Stimulated activated CD4-positive, alpha-beta T cell treated with anti-CD3 and anti-CD28 coated beads, Interleukin-1b, Interleukin-23, amount 100 ng/mL, for 1 hour (primary cell): ENCODE measurements around the gene ISCA2.

Source experiments
- DNase-seq, 2 donors: peaks; one replicate each; pipeline ENCODE4 v3.0.0-alpha.2; 2020; ENCODE audit warnings: low read depth in 2 of 2

The ISCA2 gene

DNA sequence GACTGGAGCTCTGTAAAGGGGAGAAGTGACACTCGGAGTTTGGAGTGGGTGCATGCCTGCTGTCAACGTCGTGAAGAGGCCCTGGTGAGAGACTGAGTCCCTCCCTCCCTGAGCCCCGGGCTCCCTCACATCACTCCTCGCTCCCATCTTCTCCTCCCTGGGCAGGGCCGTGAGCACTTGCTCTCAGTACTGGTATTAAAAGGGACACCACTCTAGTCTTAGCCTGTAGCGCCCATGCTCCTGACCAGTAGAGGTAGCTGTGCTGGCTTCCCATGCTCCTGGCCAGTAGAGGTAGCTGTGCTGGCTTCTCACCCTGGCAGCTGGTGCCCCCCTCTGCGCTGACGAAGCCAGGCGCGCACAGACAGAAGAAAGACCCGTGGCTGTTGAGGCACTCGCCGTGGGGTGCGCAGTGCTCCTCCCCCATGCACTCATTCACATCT, 14.7 kb downstream of the ISCA2 start:
- DNase-seq, result no peak

DNA sequence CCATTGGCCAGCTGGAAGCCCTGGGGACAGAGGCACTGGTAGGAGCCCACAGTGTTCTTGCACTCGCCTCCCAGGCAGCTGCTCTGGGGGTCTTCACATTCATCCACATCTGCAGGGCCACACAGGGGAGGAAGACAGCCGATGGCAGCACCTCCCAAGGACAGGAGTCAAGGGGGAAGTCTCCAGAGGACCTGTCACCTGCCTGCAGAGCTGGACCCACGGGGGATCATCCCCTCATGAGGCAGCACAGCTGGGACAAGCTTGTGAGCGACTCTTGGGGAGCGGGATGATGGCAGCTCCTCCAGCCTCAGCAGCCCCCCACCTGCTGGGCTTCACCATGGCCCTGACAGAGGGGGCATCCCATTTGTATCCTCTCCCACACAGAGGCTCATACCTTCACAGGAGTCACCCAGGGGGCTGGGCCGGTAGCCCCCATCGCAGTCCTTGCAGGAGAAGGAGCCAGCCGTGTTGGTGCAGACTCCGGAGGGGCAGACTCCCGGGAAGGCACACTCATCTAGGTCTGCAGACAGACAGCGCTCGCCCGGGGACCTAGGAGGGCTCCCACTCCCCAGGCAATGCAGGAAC, 15.4 kb downstream of the ISCA2 start:
- no peak for DNase-seq

DNA sequence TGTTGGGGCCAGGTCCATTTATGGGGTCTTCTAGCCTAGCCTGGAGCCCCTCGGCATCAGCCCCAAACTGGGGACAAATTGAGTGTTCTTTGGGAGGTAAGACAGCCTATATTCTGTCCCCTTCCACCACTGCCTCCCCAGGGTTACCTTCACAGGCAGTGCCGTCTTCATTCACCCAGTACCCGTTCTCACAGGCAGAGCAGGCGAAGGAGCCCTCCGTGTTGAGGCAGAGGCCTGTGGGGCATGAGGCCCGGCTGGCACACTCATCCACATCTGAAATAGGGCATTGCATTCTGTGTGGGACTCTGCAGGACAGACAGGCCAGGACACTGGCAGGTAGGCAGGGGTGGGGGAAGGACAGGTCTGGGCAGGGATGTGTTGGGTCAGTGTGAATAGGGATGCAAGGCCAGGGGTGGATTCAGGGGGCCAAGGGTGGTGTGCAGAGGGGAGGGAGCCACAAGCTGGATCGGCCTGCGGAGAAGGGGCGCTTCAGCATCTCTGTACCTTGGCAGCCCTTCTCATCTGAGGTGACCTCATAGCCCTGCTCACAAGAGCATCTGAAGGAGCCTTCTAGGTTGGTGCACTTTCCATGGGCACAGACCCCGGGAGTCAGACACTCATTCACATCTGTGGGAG, 16.1 kb downstream of the ISCA2 start:
- DNase-seq, result no peak

DNA sequence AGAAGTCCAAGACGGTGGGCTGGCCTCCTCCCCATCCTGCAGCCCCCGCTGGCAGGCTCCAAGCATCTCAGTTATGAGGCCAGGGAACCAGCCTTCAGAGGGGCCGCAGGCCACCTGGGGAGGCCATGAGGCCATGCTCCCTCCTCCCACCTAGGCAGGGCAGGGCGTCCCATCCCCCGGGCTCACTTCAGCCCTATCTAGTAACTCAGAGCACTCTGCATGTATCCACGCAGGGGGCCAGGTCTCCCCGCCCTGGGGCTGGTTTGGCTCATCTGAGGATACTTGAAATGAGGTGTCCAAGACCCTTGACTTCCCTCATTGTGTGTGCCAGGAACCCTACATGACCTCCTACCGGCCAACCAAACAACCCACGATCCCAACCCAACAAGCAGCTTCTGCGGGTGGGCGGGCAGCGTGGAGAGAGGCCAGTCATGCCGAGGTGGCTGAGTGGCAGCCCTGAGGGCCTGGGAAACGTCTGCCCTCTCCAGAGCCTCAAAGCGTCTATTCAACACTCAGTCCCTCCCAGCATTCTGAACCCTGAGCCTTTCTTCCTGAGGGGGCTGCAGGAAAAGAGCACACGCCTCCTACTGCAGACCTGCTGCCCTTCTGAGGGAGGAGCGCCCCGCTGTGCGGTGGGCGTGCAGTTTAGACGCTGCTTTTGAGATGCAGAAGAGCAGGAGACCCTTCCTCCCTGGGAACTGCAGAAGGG, 16.8 kb downstream of the ISCA2 start:
- no peak for DNase-seq

DNA sequence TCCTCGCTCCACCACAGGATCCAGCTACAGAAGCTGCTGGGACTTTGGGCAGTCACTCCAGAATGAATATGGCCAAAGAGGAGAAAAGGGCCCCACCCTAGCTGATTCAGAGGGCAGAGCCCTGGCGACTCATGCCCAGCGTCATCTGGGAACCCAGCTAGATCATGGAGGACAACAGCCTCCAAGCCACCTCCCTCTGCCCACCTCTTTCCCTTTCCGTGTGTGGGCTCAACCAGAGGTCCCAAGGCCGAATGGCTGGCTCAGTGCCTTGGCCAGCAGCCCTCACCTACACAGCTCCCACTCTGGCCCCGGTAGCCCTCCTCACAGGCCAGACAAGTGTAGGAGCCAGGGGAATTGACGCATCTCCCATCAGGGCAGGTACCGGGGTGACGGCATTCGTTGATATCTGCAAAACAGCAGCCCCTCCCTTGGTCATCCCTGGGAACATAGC, 17.4 kb downstream of the ISCA2 start:
- no peak for DNase-seq

DNA sequence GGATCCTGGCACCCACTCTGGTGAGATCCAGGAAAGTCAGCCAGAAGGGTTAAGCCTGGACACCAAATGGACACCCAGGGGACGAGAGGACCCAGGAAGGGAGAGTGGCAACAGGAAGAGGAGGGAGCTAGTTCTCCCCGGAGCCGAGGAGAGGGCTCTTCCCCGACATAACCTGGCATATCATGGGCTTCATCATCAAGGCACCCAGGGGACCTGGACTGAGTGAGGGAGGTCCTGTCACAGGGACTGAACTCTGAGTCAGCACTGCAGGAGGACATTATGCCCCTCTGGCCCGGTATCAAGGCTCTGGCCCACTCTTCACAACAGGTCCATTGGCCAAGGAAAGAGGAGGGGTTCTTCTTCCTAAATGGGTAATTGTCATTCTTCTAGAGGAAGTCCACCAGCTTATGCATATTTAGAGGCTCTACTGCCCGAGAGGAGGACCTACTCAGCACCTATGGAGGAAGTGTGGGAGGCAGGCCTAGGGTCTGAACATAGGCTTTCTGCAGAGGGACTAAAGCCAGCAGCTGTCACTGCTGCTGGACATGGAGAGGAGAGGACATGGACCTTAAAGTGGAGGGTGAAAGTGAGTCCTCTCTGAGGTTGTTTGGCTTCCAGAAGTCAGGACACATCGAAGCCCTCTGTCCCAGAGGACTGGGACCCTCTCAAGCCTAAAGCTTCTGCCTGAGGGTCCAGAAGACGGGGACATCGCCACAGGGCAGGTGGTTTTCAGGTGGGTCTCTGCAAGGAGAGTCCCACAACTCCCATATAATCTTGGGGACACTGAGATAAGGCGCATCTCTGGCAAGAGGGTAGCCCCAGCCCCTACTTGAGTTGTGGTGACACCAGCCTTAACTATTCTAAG, 18.6 kb downstream of the ISCA2 start:
- DNase-seq, result no peak

DNA sequence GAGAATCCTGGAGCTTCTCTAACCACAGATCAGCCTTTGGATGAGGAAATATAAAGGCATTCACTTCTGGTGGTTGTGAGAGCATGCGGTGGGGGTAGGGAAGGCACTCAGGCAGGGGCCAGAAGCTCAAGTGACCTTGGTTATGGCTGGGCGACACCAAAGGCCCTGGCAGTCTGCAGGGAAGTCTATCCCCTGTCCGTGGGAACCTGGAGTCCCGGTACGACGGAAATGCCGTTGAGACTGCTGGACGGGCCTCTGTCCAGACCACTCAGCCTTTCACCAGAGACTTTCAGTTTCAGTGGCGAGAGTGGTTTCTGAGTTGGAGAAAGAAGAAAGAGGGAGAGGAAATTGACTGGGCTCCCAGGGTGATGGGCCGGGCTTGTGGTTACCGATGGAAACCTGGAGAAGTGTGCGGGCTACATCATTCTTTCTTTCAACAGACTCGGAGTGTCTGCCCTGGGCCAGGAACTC, 20.9 kb downstream of the ISCA2 start:
- no peak for DNase-seq

DNA sequence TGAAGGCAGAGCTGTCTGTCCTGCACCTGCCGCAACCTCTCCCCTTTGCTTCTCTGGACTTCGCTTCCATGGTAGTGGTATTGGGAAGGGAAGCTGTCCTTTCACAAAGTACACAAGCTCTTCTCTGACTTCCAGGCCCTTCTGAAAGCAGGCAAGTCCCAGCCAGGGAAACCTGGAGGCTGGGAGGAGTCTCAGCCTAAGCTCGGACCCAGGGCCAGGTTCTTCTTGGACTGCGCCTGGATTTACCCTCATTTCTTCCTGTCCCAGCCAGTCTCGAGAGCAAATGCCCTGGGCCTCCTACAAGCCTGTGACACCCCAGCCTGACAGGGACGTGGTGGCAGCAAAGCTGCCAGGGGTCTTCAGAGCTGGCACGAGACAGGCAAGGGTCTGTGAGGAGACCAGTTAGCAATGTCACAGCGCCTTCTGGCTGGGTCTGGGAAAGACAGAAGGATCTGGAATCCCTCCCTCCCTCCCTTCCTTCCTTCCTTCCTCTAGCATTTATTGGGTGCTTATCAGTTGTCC, 22.4 kb downstream of the ISCA2 start:
- no peak for DNase-seq

DNA sequence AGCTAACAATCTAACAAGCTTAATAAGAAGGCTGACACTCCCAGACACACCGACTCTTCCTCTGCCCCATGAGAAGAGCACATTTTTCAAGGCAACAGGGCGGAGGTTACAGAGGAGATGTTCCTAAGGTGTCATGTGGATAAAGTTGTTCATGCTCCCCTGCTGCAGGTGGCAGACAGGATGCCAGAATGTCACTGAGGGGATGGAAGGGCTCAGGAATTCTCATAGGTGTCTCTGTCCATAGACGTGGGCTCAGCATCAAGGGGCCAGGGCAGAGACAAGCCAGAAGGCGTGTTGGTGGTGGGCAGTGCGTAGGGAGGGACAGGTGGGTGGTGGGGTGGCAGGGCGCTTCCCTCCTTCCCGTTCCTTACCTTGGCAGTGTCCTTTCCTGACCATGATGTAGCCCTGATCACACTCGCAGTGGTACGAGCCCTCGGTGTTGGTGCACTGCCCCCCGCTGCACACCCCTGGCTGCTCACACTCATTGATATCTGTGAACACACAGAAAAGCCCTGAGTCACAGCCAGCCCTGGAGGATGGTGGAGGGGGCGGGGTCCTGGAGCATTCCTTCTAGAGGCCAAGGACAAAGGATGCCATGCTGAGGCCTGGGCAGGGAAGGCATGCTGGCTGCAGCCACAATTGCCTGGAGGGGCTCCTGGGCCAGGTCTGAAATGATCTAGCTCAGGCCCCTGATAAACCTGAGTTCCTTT, 23.0 kb downstream of the ISCA2 start:
- no peak for DNase-seq

DNA sequence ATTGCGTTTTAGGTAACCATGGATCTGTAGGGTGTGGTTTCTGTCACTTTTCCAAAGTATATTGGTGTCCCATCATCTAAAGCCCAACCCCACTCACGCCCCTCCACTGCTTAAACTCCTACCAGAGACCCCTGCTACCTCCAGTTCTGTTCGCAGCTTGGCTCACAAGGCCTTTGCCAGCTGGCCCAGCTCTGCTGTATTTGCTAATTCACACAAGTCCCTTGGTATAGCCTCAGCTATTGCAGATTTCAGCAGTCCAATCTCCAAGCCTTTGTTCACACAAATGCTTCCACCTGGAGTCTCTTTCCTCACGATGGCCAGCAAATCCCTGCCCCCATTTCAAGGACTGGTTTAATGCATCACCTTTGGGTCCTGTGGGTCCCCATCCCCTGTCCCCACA, 24.2 kb downstream of the ISCA2 start:
- DNase-seq, result no peak

DNA sequence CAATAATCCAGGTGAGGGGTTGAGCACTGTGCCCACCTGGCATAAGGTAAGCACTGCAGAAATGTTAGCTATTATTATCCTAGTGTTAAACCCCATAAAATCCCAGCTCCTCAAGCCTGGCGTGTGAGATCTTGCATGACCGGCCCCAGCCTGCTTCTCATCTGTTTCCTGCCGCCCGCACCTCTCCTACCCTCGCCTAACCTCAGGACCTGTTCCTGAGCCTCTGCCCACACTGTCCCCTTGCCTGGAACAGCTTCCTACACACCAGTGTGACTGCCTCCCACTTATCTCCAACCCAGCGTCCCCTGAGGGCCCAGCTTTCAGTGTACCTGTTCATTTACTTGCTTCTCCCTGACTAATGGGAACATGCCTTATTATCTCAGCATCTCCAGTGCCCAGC, 24.7 kb downstream of the ISCA2 start:
- DNase-seq, result no peak

DNA sequence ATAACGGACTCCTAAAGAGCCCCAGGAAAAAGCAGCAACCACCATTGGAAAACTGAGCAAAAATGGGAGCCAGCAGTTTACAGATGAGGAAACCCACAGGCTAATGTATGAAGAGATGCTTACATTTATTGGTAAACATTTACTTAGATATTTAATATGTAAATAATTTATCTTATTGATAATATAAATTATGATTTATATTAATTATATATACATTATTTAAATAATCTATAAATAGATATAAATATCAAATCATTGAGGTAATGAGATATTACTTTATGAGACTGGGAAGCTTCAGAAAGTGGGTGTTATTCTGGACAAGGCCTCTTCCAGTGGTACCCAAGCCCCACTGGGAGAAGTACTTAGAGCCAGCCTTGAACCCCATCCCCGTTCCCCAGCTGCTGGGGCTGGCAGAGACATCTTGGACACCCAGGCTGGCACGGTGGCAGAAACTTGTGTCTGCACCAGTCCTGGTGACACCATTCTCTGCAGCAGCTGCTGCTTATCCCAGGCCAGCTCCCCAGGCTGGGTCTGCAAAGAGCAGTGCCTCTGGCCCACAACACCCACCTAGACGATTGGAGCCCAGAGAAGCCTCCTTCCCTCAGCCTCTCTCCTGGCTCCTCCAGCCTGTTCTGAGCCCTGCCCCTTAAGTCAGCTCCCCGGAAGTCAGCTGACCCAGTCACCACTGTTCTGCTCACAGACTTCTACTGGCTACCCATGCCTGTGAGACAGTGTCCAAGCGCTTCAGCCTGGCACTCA, 25.9 kb downstream of the ISCA2 start:
- DNase-seq, result no peak

DNA sequence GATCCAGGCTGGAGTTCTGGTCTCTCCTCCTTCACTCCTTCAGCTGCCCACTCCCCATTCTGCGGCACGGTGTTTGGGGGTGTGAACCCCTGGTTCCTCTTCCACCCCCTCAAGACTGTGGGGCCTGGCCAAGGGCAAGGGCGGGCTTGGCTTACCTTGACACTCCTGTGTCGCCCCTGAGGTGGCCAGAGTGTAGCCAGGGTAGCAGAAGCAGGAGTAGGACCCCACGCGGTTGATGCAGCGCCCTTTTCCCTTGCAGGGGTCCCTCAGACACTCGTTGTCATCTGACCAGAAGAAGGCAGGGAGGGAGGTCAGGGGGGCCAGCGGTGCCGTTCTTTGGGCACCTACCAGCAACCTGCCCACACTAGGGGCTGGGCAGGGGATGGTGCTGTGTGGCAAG, 28.2 kb downstream of the ISCA2 start:
- no peak for DNase-seq

DNA sequence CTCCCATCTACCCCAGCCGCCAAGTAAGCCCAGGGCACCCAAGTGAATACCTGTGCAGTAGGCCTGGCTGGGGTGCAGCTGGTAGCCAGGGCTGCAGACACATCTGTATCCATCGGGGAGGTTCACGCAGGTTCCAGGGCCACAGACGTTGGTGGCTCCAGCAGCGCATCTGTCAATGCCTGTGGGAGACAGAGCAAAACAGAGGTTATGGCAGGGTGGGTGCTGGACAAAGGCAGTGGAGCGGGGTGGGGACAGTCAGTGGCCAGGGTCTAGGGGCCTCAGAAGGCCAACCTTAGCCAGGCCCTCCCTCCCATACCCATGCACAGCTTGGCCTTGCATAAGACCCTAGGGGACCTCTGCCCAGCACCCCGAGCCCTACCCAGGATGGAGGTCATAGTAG, 29.2 kb downstream of the ISCA2 start:
- no peak for DNase-seq

DNA sequence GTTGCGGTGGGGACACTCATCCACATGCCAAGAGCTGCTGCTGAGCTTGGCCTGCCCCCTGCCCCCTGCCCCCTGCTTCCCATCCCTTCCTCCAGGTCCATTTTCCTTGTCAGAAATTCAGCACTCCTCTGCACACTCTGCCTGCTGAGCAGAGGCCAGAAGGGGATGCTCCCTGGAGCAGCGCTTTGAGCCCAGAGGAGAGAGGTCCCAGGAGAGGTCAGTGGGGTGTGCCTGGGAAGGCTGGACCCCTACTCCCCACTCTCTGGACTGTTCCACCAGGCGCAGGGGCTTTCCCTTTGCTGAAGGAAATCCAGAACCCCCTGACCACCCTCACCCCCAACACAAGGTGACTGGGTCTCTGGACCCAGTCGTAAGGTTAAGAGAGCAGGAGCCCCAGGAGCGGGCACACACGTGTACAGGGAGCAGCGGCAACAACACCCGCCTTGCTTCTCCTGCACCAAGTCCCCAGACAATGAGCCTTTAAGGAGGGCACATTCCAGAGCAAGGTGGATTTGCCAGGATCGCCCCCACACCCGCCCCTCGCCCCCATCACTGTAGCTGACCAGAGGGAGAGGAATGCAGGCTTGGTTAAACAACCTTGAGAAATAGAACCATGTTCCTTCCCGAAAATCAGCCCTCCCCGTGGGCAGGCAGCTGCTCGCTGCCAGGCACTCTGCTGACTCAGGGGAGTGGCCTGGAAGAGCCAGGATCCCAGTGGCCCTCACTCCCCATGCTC, 30.7 kb downstream of the ISCA2 start:
- no peak for DNase-seq

DNA sequence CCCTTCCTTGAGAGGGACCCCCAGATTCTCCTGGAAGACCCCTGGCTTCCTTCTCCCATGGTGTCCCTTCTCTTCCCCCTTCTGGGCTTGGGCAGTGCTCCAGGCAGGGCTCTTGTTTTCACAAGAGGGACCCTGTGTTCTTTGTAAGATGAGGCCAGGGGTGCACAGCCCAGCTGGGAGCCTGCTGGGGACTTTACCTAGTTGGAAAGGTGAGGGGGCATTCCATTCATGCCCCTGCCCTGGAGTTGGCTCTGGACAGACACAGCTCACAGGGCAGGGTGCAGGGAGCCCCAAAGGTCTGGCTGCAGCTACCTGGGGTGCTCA, 31.2 kb downstream of the ISCA2 start:
- DNase-seq, result no peak

DNA sequence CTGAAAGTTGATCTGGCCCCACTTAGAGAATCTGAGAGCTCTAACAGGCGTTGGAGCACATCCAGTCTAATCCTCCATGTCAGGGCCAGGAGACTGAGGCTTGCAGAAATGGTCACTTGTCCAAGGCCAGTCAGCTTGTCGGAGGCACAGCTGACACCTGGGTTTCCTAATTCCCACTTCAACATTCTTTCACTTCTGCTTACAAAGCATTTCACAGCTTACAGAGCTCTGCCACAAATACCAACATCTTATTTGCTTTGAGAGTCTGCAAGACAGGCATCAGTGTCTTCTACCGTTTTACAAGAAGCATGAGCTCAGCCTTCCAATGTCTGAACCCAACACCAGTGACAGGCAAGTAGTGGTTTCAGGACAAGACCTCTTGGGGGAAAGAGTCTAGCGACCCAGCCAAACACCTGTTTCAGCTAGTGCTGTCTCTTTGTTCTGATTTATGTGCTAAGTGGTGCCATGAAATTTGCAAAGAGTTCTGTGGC, 31.8 kb downstream of the ISCA2 start:
- no peak for DNase-seq

DNA sequence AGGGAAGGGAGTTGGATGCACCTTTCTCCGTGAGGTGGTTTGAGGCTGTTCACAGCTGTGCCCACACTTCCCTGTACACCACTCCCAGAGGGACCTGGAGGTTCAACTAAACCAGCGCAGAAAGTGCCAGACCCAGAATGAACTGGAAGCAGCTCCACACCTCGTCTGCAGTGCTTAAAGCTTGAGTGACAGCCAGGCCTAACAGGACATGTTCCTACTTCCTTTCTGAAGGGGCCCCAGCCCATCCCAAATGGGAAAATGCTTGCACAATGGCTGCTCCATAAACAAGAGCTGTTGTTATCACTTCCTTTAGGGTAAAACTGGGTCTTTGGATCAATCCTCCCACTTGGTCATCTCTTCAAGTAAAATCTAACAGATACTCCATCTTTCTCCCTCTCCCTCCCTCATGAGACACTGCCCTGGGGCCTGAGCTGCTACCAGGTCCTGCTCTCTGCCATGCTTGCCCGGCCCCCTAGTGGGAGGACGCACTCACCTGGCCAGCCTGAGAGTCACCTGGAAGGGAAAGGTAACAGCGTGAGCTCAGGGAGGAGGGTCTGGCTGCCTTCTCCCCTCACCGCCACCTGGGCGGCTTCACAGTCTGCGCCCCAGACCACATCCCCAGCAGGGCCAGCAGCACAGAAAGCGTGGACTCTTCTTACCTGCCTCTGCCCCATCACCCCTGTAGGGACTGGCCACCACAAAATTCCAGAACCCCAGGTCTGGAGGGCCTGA, 33.5 kb downstream of the ISCA2 start:
- no peak for DNase-seq

DNA sequence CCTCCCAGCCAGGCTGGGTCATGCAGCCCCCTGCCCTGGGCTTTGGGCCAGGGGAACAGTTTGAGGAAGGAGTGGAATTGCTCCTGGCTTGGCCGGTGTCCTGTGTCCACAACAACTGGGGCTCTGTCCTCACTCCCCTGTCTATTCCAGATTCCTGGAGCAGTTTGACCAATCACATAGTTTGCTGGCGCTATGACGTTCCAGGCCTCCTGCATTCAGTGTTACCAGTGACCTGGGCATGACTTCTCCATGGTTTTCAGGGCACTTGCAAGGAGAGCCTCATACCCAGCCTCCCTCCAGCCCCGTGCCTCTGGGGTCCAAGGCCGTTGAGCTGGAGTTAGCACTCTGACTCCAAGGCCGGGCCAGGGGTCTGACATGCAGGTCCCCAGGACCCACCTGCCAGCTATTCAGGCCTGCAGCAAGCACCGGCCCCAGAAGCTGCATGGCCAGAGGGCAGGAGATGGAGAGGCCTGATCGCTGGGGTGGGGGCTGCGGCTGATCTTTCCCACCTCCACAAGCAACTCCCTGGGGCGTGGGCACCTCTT, 34.2 kb downstream of the ISCA2 start:
- DNase-seq, result no peak
